PFSK-1 (cell line): ENCODE data around the gene LSM4.

Source experiments
- FOXP2 ChIP-seq: optimal IDR thresholded peaks from 2 replicates; pipeline ENCODE3; 2011; ENCODE audit warnings: borderline replicate concordance, control low read depth, inconsistent platforms; ENCODE audit not compliant: insufficient read depth; ENCODE audit errors: extremely low read length, extremely low read depth
- POLR2AphosphoS5 ChIP-seq: IDR thresholded peaks from 2 replicates; pipeline ENCODE4 v1.6.1; 2012; ENCODE audit warnings: low read depth, mild to moderate bottlenecking, control low read depth, low read length, moderate library complexity
- REST ChIP-seq, 2 experiments: IDR thresholded peaks; 2 replicates each; pipeline versions ENCODE4 v1.6.1 to v1.8.0; 2011 to 2012; ENCODE audit warnings: low read depth in 2 of 2, low read length in 2 of 2, control low read depth in 1 of 2, inconsistent platforms in 1 of 2, mild to moderate bottlenecking in 1 of 2, moderate library complexity in 1 of 2; ENCODE audit not compliant: insufficient read depth in 1 of 2
- SIN3A ChIP-seq: IDR thresholded peaks from 2 replicates; pipeline ENCODE4 v1.6.1; 2012; ENCODE audit warnings: mild to moderate bottlenecking, low read length, moderate library complexity, borderline replicate concordance; ENCODE audit not compliant: insufficient read depth
- TAF1 ChIP-seq: IDR thresholded peaks from 2 replicates; pipeline ENCODE4 v1.6.1; 2012; ENCODE audit warnings: low read length, control low read depth, borderline replicate concordance; ENCODE audit not compliant: insufficient read depth

- TF ChIP-seq POLR2AphosphoS5 (no peak), SIN3A (no peak), TAF1 (no peak), REST (IDR thresholded peaks at IDR 0.05; ENCODE audit: insufficient read depth in 1 of 2, low read depth in 2 of 2, low read length in 2 of 2) (no peak), FOXP2 (no peak)
Measured at GRCh38 chr19:18332917-18333530, 10.1 kb upstream of the LSM4 start.
